ENCODE data around the gene CTNNA1.

The CTNNA1 gene

GRCh38 chr5:138869763-138870500 lies 116.7 kb downstream of the CTNNA1 start:
- no peak for DNase-seq

GRCh38 chr5:138870611-138871010 lies 117.4 kb downstream of the CTNNA1 start:
- no peak for DNase-seq

GRCh38 chr5:138872841-138873465 lies 119.7 kb downstream of the CTNNA1 start:
- DNase-seq = no peak

GRCh38 chr5:138873466-138874221 lies 120.4 kb downstream of the CTNNA1 start:
- no peak for DNase-seq

GRCh38 chr5:138874241-138874640 lies 121.0 kb downstream of the CTNNA1 start:
- DNase-seq = no peak

- DNase-seq = no peak
Measured at GRCh38 chr5:138874771-138875551, 121.7 kb downstream of the CTNNA1 start, which contains the start of gene LRRTM2. LRRTM2 (minus strand) TSS chr5:138875335; CDS start chr5:138874911, 424 bp downstream.

GRCh38 chr5:138875552-138875875 lies 122.3 kb downstream of the CTNNA1 start:
- DNase-seq = no peak

GRCh38 chr5:138875946-138876345 lies 122.7 kb downstream of the CTNNA1 start:
- DNase-seq = no peak

GRCh38 chr5:138876811-138877210 lies 123.6 kb downstream of the CTNNA1 start:
- no peak for DNase-seq

GRCh38 chr5:138878437-138879235 lies 125.4 kb downstream of the CTNNA1 start:
- no peak for DNase-seq

- no peak for DNase-seq
Measured at GRCh38 chr5:138883211-138883610, 130.0 kb downstream of the CTNNA1 start.

- no peak for DNase-seq
Measured at GRCh38 chr5:138884094-138884493, 130.9 kb downstream of the CTNNA1 start.

GRCh38 chr5:138884554-138884953 lies 131.3 kb downstream of the CTNNA1 start:
- DNase-seq = no peak

GRCh38 chr5:138889994-138890393 lies 136.8 kb downstream of the CTNNA1 start:
- no peak for DNase-seq

GRCh38 chr5:138890644-138891043 lies 137.4 kb downstream of the CTNNA1 start:
- no peak for DNase-seq

GRCh38 chr5:138895918-138896317 lies 142.7 kb downstream of the CTNNA1 start:
- DNase-seq = no peak

- no peak for DNase-seq
Measured at GRCh38 chr5:138898299-138898698, 145.1 kb downstream of the CTNNA1 start.

GRCh38 chr5:138898742-138899141 lies 145.5 kb downstream of the CTNNA1 start:
- DNase-seq = no peak

- no peak for DNase-seq
Measured at GRCh38 chr5:138900281-138900965, 147.2 kb downstream of the CTNNA1 start.

- DNase-seq = no peak
Measured at GRCh38 chr5:138901716-138902115, 148.5 kb downstream of the CTNNA1 start.

GRCh38 chr5:138903130-138903775 lies 150.0 kb downstream of the CTNNA1 start:
- no peak for DNase-seq

Data from CD4-positive, alpha-beta T cell treated with Interferon gamma for 1 hour (primary cell).